Stimulated activated memory B cell treated with anti-CD40 and anti-IgM and Interleukin-4, amounts not matched to agents 10 μg/mL and 1 μg/mL and 100 μg/mL, for 72 hours (primary cell): ENCODE results near the gene ATP1B1.
"Not testable (repeated sequence)": the region's sequence is repeated elsewhere in the genome, so short reads cannot be mapped to it uniquely, and the experiment has no call there.

Experiments used
- ATAC-seq: fragments of 150-1000 bp; cut with Tn5 transposase; 2 replicates; pipeline ENCODE4 v1.10.0; 2021
- H3K27ac Mint-ChIP-seq: one replicate; pipeline ENCODE4 v1.8.0; 2022; ENCODE audit warnings: mild to moderate bottlenecking, mixed read lengths
- H3K27me3 Mint-ChIP-seq: one replicate; pipeline ENCODE4 v1.8.0; 2022; ENCODE audit warnings: mixed read lengths
- H3K36me3 Mint-ChIP-seq: one replicate; pipeline ENCODE4 v1.8.0; 2022; ENCODE audit warnings: mixed read lengths
- H3K4me1 Mint-ChIP-seq: one replicate; pipeline ENCODE4 v1.8.0; 2022; ENCODE audit warnings: mixed read lengths
- H3K4me3 Mint-ChIP-seq: one replicate; pipeline ENCODE4 v1.8.0; 2022; ENCODE audit warnings: mild to moderate bottlenecking, moderate library complexity, mixed read lengths
- H3K9me3 Mint-ChIP-seq: one replicate; pipeline ENCODE4 v1.8.0; 2022; ENCODE audit warnings: mixed read lengths

The ATP1B1 gene

DNA sequence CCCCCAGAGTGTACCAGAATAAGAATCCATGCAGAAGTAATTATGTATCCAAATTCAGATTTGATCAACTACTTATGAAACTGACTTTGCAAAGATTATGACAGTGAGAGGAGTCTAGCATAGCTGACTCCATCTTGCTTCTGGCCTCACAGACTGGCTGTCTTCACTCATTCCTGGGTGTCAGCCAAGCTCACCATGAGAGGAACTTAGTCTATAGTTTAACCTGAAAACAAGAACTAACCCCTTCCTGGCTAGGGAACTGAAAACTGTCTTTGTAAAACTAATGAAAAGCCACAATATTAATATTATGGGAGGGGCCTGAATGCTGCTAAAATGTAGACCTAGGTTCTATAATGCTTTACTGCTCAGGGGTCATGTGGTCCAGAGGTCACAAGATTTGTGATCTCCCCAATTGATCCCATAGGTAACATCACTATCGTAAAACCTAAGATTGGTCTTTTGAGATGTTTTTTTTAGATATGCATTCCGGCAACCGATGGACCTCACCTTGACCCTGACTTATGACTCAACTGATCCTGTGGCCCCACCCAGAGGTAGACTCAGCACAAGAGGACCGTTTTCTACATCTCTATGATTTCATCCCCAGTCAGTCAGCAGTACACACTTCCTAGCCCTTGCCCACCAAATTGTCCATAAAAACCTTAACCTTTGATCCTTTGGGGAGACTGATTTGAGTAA is 55.2 kb downstream of the ATP1B1 start:
- Mint-ChIP-seq H3K4me3 (no peak overlapping the region), H3K9me3 (no peaks in the 10 kb centered on the region), H3K27ac (no peak overlapping the region), H3K4me1 (no peaks in the 10 kb centered on the region), H3K27me3 (no peaks in the 10 kb centered on the region), H3K36me3 (no peaks in the 10 kb centered on the region)
- peak; percentile 89 for ATAC-seq

- H3K4me3 Mint-ChIP-seq, result no peak overlapping the region
- H3K27me3 Mint-ChIP-seq, result no peaks in the 10 kb centered on the region
- no peak overlapping the region for H3K27ac Mint-ChIP-seq
- H3K36me3 Mint-ChIP-seq, result no peaks in the 10 kb centered on the region
- H3K9me3 Mint-ChIP-seq, result no peaks in the 10 kb centered on the region
- no peak for ATAC-seq
- H3K4me1 Mint-ChIP-seq, result no peaks in the 10 kb centered on the region
Measured at GRCh38 chr1:169163059-169163458, 56.6 kb downstream of the ATP1B1 start.

DNA sequence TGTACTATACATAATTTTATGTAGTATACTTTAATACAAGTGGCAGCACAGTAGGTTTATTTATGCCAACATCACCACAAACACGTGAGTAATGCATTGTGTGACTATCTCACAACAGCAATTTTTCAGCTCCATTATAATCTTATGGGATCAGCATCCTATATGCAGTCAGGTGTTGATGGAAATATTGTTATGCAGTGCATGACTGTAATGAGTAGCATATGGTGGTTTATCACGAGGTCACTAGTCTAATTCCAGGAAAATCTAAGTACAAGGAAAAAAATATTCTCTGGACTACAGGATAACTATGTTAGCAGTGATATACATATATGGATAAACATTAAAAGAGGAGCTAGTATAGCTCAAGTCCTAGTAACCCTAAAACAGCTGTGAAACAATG is 69.0 kb downstream of the ATP1B1 start:
- Mint-ChIP-seq H3K36me3 (no peaks in the 10 kb centered on the region), H3K4me3 (no peak overlapping the region), H3K27ac (no peak overlapping the region), H3K9me3 (no peaks in the 10 kb centered on the region), H3K27me3 (no peaks in the 10 kb centered on the region), H3K4me1 (no peaks in the 10 kb centered on the region)
- no peak for ATAC-seq

DNA sequence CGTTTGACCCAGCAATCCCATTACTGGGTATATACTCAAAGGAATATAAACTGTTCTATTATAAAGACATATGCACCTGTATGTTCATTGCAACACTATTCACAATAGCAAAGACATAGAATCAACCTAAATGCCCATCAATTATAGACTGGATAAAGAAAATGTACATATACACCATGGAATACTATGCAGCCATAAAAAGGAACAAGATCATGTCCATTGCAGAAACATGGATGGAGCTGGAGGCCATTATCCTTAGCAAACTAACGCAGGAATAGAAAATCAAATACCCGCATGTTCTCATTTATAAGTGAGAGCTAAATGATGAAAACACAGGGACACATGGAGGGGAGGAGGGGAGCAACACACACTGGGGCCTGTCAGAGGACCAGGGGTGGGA is 72.9 kb downstream of the ATP1B1 start:
- H3K9me3 Mint-ChIP-seq, H3K4me3 Mint-ChIP-seq, H3K36me3 Mint-ChIP-seq, H3K4me1 Mint-ChIP-seq, H3K27ac Mint-ChIP-seq, ATAC-seq, H3K27me3 Mint-ChIP-seq: not testable (repeated sequence)

DNA sequence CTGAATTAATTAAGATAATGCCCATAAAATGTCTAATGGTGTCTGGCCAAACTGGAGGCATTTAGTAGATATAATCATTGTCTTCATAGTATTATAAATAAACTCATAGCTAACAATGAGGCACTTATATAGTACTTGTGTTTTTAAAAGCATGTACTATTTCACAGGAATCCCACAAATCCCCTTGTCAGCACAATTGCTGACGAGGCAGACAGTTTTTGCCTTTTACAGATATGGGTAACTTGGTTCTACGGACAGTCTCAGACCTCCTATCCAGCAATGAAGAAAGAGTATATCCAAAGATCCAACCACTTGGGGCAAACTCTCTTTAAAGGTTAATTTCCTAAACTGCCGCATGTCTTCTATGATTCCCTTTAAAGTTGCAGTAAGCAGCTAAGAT is 73.7 kb downstream of the ATP1B1 start:
- no peak overlapping the region for H3K4me3 Mint-ChIP-seq
- no peaks in the 10 kb centered on the region for H3K4me1 Mint-ChIP-seq
- peaks cover 6% of the 10 kb centered on the region for H3K36me3 Mint-ChIP-seq
- no peaks in the 10 kb centered on the region for H3K27me3 Mint-ChIP-seq
- no peak overlapping the region for H3K27ac Mint-ChIP-seq
- H3K9me3 Mint-ChIP-seq, result no peaks in the 10 kb centered on the region
- ATAC-seq, result no peak
